ENCODE results near the gene C1orf159. TPM values are rescaled to one million over a fixed set of nuclear protein-coding genes. Genes with fewer than 3 reads are reported as not detected.
A peak's percentile ranks its signal among the peaks of the same experiment; 100 is the strongest.
"Not testable (repeated sequence)": the region's sequence is repeated elsewhere in the genome, so short reads cannot be mapped to it uniquely, and the experiment has no call there.

C1orf159 gene
- total RNA-seq, 1 donor from 2014 or later: 2.1 TPM

DNA sequence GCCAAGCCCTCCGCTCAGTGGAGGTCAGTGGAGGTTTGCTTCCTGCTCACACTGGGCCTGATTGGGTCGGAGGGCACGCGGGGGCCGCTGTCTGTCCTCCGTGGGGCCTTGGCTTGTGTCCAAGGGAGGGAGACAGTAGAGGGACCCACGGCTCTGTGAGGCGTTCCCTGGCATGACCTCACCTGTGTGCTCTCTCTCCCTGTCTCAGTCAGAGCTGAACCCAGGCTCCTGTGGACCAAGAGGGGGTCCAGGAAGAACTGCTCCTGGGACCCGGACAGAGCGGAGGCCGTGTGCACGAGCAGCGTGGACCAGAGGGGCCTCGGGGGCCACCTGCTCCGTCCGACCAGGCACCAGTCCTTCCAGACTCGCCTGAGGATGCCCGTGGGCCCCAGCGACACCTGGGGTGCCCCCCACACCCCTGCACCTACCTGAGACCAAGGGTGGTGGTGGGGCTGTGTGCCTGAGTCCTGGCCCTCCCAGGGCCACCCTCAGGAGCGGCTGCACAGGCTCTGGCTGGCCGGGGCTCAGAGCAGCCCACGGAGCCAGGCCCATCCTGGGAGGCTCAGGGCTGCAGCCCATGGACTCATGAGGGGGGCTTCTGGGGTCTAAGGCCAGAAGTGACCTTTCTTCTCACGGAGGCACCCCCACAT lies 44.5 kb upstream of the C1orf159 start:
- Histone ChIP-seq H3K27ac (ENCODE audit: low read depth, low read length) (no peak overlapping the region), H3K4me3 (ENCODE audit: low read length in 3 of 3) (no peak overlapping the region), H3K36me3 (ENCODE audit: control insufficient read depth in 3 of 3, insufficient read depth in 3 of 3, low read length in 3 of 3) (no peaks in the 10 kb centered on the region), H3K4me1 (ENCODE audit: control insufficient read depth in 3 of 3, insufficient read depth in 3 of 3, low read length in 3 of 3) (peaks cover 7 to 14% (median 10%) of the 10 kb centered on the region in 3 donors), H3K9ac (ENCODE audit: low read depth in 1 of 3, low read length in 3 of 3) (no peak overlapping the region), H3K9me3 (ENCODE audit: control insufficient read depth in 3 of 3, low read length in 3 of 3) (no peaks in the 10 kb centered on the region), H3K27me3 (ENCODE audit: control insufficient read depth in 3 of 3, insufficient read depth in 3 of 3, low read length in 3 of 3) (peaks cover 5 to 27% (median 15%) of the 10 kb centered on the region in 3 donors)

DNA sequence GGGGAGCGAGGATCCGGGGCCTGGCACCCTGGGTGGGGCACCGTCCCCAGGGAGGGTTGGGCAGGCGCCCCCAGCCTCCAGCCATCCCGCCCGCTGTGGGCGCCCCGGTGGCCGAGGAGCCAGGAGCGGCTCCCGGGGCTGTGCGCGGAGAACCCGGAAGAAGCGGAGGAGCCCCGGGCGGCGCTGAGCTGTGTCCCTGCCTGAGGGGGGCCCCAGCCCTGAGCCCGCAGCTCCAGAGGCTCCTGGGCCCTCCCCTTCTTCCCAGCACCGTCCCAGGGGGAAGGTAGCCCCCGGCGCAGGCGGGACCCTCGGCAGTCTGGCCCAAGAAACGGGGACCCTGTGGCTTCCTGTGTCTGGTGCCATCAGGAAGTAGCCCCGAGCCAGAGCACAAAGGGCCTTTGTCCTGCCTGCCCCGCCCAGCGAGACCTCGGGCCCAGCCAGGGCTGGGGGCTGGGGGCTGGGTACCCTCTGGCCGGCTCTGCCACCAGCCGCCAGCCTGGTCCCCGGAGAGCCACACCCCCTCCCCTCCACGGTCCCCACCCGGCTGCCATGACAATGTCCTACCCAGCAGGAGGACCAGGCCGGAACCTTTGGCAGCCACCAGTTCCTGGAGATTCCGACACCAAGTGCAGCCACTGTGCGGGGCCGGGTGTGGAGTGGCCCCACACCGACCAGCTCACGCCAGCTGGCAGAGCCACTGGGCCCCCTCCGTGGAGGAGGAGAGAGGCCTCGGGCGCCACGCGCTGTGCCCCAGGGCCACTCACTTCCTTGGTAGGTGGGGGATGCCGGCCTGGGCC lies 42.2 kb upstream of the C1orf159 start:
- peaks cover 4 to 11% (median 6%) of the 10 kb centered on the region in 3 donors for H3K4me1 ChIP-seq (ENCODE audit: control insufficient read depth in 3 of 3, insufficient read depth in 3 of 3, low read length in 3 of 3)
- peak overlapping the region; percentile 72 to 85 (median 76) for H3K9ac ChIP-seq (ENCODE audit: low read depth in 1 of 3, low read length in 3 of 3)
- peak overlapping the region; percentile 59 to 74 (median 67) for H3K4me3 ChIP-seq (ENCODE audit: low read length in 3 of 3)
- no peaks in the 10 kb centered on the region for H3K36me3 ChIP-seq (ENCODE audit: control insufficient read depth in 3 of 3, insufficient read depth in 3 of 3, low read length in 3 of 3)
- H3K9me3 ChIP-seq (ENCODE audit: control insufficient read depth in 3 of 3, low read length in 3 of 3): no peaks in the 10 kb centered on the region
- peak overlapping the region; percentile 75 for H3K27ac ChIP-seq (ENCODE audit: low read depth, low read length)
- peaks cover 5 to 28% (median 6%) of the 10 kb centered on the region in 3 donors for H3K27me3 ChIP-seq (ENCODE audit: control insufficient read depth in 3 of 3, insufficient read depth in 3 of 3, low read length in 3 of 3)

DNA sequence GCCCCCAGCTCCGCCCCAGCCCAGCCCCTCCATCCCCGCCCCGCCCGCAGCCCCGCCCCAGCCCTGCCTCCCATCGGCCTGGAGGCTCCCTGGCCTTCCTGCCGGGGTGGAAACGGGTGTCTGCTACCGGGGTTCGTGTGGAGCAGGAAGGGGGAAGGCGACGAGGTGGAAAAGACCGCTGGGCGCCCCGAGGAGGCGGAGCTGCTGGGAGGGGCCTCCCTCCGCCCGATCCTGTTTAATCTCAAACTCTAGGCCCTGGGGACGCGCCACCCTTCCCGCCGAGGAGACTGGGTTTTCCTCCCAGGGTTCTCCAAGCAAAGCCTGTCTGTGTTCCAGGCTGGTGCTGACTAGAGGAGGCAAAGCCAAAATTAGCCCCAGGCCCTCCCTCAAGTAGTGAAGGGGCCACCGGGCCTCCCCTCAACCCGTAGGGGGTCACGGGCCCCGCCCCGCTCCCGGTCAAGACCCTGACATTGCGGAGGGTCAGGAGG lies 41.6 kb upstream of the C1orf159 start:
- Histone ChIP-seq H3K4me3 (ENCODE audit: low read length in 3 of 3) (peak overlapping the region; percentile 59 to 74 (median 67)), H3K9ac (ENCODE audit: low read depth in 1 of 3, low read length in 3 of 3) (peak overlapping the region; percentile 72 to 85 (median 76)), H3K4me1 (ENCODE audit: control insufficient read depth in 3 of 3, insufficient read depth in 3 of 3, low read length in 3 of 3) (peaks cover 4 to 11% (median 6%) of the 10 kb centered on the region in 3 donors), H3K27me3 (ENCODE audit: control insufficient read depth in 3 of 3, insufficient read depth in 3 of 3, low read length in 3 of 3) (peaks cover 5 to 25% (median 6%) of the 10 kb centered on the region in 3 donors), H3K27ac (ENCODE audit: low read depth, low read length) (peak overlapping the region; percentile 75), H3K9me3 (ENCODE audit: control insufficient read depth in 3 of 3, low read length in 3 of 3) (no peaks in the 10 kb centered on the region), H3K36me3 (ENCODE audit: control insufficient read depth in 3 of 3, insufficient read depth in 3 of 3, low read length in 3 of 3) (no peaks in the 10 kb centered on the region)

- Histone ChIP-seq H3K27ac (ENCODE audit: low read depth, low read length) (no peak overlapping the region), H3K9ac (ENCODE audit: low read depth in 1 of 3, low read length in 3 of 3) (no peak overlapping the region), H3K27me3 (ENCODE audit: control insufficient read depth in 3 of 3, insufficient read depth in 3 of 3, low read length in 3 of 3) (peaks cover under 1 to 23% (median 6%) of the 10 kb centered on the region in 3 donors), H3K36me3 (ENCODE audit: control insufficient read depth in 3 of 3, insufficient read depth in 3 of 3, low read length in 3 of 3) (no peaks in the 10 kb centered on the region), H3K9me3 (ENCODE audit: control insufficient read depth in 3 of 3, low read length in 3 of 3) (no peaks in the 10 kb centered on the region), H3K4me3 (ENCODE audit: low read length in 3 of 3) (no peak overlapping the region), H3K4me1 (ENCODE audit: control insufficient read depth in 3 of 3, insufficient read depth in 3 of 3, low read length in 3 of 3) (peaks cover 4 to 11% (median 6%) of the 10 kb centered on the region in 3 donors)
Measured at GRCh38 chr1:1157033-1157365, 41.1 kb upstream of the C1orf159 start.

DNA sequence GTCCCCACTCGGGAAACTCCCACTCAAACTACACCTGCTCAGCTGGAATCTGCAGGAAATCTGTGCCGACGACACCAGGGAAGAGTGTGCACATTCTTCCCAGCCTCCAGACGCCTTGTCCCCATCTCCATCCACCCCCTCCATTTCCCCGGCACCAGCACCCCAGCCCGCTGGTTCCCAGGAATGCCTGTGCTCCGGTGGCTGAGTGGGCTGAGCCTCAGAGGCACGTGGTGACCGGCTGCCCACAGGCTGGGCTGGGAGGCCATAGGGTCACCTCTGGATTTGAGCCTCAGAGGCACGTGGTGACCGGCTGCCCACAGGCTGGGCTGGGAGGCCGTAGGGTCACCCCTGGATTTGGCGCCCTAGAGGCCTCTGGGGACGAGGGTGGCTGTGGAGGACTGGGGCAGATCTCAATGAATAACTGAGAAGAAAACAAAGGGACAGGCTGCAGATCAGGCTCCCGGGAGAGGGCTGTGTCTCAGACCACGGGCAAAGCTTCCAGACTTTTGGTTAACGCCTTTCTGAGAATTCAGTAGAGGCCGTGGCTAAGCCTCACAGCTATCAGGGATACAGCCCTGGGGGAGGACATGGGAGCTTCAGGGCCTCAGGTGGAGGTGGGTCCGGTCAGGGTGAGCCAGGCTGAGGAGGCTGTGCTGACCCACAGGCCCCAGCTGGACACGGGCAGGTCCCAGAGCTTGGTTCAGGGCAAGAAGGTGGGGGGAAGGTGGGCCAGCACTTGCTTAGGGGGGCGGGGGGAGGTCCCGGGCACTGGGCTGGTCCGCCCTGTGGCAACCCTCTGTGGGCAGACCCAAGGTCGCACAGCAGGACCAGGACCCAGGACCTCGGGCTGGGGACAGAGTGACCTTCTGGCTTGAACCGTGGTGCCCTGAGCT lies 40.5 kb upstream of the C1orf159 start:
- Histone ChIP-seq H3K27me3 (ENCODE audit: control insufficient read depth in 3 of 3, insufficient read depth in 3 of 3, low read length in 3 of 3) (peaks cover 0 to 22% (median 6%) of the 10 kb centered on the region in 3 donors), H3K27ac (ENCODE audit: low read depth, low read length) (no peak overlapping the region), H3K9ac (ENCODE audit: low read depth in 1 of 3, low read length in 3 of 3) (no peak overlapping the region), H3K4me3 (ENCODE audit: low read length in 3 of 3) (no peak overlapping the region), H3K9me3 (ENCODE audit: control insufficient read depth in 3 of 3, low read length in 3 of 3) (no peaks in the 10 kb centered on the region), H3K36me3 (ENCODE audit: control insufficient read depth in 3 of 3, insufficient read depth in 3 of 3, low read length in 3 of 3) (no peaks in the 10 kb centered on the region), H3K4me1 (ENCODE audit: control insufficient read depth in 3 of 3, insufficient read depth in 3 of 3, low read length in 3 of 3) (peaks cover 4 to 11% (median 6%) of the 10 kb centered on the region in 3 donors)

- Histone ChIP-seq H3K9ac (ENCODE audit: low read depth in 1 of 3, low read length in 3 of 3) (no peak overlapping the region), H3K27me3 (ENCODE audit: control insufficient read depth in 3 of 3, insufficient read depth in 3 of 3, low read length in 3 of 3) (peaks cover 0 to 22% (median 6%) of the 10 kb centered on the region in 3 donors), H3K4me1 (ENCODE audit: control insufficient read depth in 3 of 3, insufficient read depth in 3 of 3, low read length in 3 of 3) (peaks cover 4 to 11% (median 6%) of the 10 kb centered on the region in 3 donors), H3K36me3 (ENCODE audit: control insufficient read depth in 3 of 3, insufficient read depth in 3 of 3, low read length in 3 of 3) (no peaks in the 10 kb centered on the region), H3K9me3 (ENCODE audit: control insufficient read depth in 3 of 3, low read length in 3 of 3) (no peaks in the 10 kb centered on the region), H3K27ac (ENCODE audit: low read depth, low read length) (no peak overlapping the region), H3K4me3 (ENCODE audit: low read length in 3 of 3) (no peak overlapping the region)
Measured at GRCh38 chr1:1155258-1155657, 39.4 kb upstream of the C1orf159 start.

- Histone ChIP-seq H3K4me1 (ENCODE audit: control insufficient read depth in 3 of 3, insufficient read depth in 3 of 3, low read length in 3 of 3) (peaks cover 4 to 11% (median 6%) of the 10 kb centered on the region in 3 donors), H3K9me3 (ENCODE audit: control insufficient read depth in 3 of 3, low read length in 3 of 3) (no peaks in the 10 kb centered on the region), H3K27ac (ENCODE audit: low read depth, low read length) (no peak overlapping the region), H3K27me3 (ENCODE audit: control insufficient read depth in 3 of 3, insufficient read depth in 3 of 3, low read length in 3 of 3) (peaks cover 0 to 21% (median 6%) of the 10 kb centered on the region in 3 donors), H3K4me3 (ENCODE audit: low read length in 3 of 3) (no peak overlapping the region), H3K9ac (ENCODE audit: low read depth in 1 of 3, low read length in 3 of 3) (no peak overlapping the region), H3K36me3 (ENCODE audit: control insufficient read depth in 3 of 3, insufficient read depth in 3 of 3, low read length in 3 of 3) (no peaks in the 10 kb centered on the region)
Measured at GRCh38 chr1:1153874-1154273, 38.0 kb upstream of the C1orf159 start.

GRCh38 chr1:1153215-1153614 lies 37.3 kb upstream of the C1orf159 start:
- H3K27ac ChIP-seq (ENCODE audit: low read depth, low read length); H3K4me1 ChIP-seq (ENCODE audit: control insufficient read depth in 3 of 3, insufficient read depth in 3 of 3, low read length in 3 of 3); H3K9ac ChIP-seq (ENCODE audit: low read depth in 1 of 3, low read length in 3 of 3); H3K36me3 ChIP-seq (ENCODE audit: control insufficient read depth in 3 of 3, insufficient read depth in 3 of 3, low read length in 3 of 3); H3K4me3 ChIP-seq (ENCODE audit: low read length in 3 of 3); H3K9me3 ChIP-seq (ENCODE audit: control insufficient read depth in 3 of 3, low read length in 3 of 3): not testable (repeated sequence)
- peaks cover 0 to 19% (median 6%) of the 10 kb centered on the region in 3 donors for H3K27me3 ChIP-seq (ENCODE audit: control insufficient read depth in 3 of 3, insufficient read depth in 3 of 3, low read length in 3 of 3)

DNA sequence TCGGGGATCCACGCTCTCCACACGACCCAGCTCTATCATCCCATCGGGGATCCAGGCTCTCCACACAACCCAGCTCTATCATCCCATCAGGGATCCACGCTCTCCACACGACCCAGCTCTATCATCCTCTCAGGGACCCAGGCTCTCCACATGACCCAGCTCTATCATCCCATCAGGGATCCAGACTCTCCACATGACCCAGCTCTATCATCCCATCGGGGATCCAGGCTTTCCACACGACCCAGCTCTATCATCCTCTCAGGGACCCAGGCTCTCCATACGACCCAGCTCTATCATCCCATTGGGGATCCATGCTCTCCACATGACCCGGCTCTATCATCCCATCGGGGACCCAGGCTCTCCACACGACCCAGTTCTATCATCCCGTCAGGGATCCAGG lies 36.5 kb upstream of the C1orf159 start:
- H3K4me3 ChIP-seq (ENCODE audit: low read length in 3 of 3); H3K27ac ChIP-seq (ENCODE audit: low read depth, low read length); H3K4me1 ChIP-seq (ENCODE audit: control insufficient read depth in 3 of 3, insufficient read depth in 3 of 3, low read length in 3 of 3); H3K9me3 ChIP-seq (ENCODE audit: control insufficient read depth in 3 of 3, low read length in 3 of 3); H3K9ac ChIP-seq (ENCODE audit: low read depth in 1 of 3, low read length in 3 of 3); H3K36me3 ChIP-seq (ENCODE audit: control insufficient read depth in 3 of 3, insufficient read depth in 3 of 3, low read length in 3 of 3): not testable (repeated sequence)
- H3K27me3 ChIP-seq (ENCODE audit: control insufficient read depth in 3 of 3, insufficient read depth in 3 of 3, low read length in 3 of 3): peaks cover 0 to 20% (median 6%) of the 10 kb centered on the region in 3 donors
